ENCODE data around the gene NPAS3. TPM values are rescaled to one million over a fixed set of nuclear protein-coding genes. Genes with fewer than 3 reads are reported as not detected.

The NPAS3 gene
- total RNA-seq, 2 experiments from 2014 or later: not detected

GRCh38 chr14:33851366-33851765 is 912.7 kb downstream of the NPAS3 start:
- CTCF ChIA-PET: no interaction called here
- Mint-ChIP-seq H3K9me3 (ENCODE audit: insufficient read depth) (no peaks in the 10 kb centered on the region), H3K27me3 (ENCODE audit: low read depth) (peaks cover 16% of the 10 kb centered on the region)

GRCh38 chr14:33851931-33852330 is 913.3 kb downstream of the NPAS3 start:
- H3K9me3 Mint-ChIP-seq (ENCODE audit: insufficient read depth): no peaks in the 10 kb centered on the region
- H3K4me1 Mint-ChIP-seq (ENCODE audit: low read depth): no peaks in the 10 kb centered on the region
- H3K27ac Mint-ChIP-seq: no peak overlapping the region
- ChIA-PET CTCF (no interaction called here), POLR2A (no interaction called here)
- no peak overlapping the region for H3K4me3 Mint-ChIP-seq
- H3K27me3 Mint-ChIP-seq (ENCODE audit: low read depth): peaks cover 15% of the 10 kb centered on the region
- DNase-seq (no peak), ATAC-seq (no peak)
- no peaks in the 10 kb centered on the region for H3K36me3 Mint-ChIP-seq (ENCODE audit: low read depth)

More at GRCh38 chr14:33851366-33851765, 912.7 kb downstream of the NPAS3 start:
- POLR2A ChIA-PET: no interaction called here
- Mint-ChIP-seq H3K36me3 (ENCODE audit: low read depth) (no peaks in the 10 kb centered on the region), H3K4me3 (no peak overlapping the region), H3K4me1 (ENCODE audit: low read depth) (no peaks in the 10 kb centered on the region), H3K27ac (no peak overlapping the region)
- DNase-seq: no peak
- no peak for ATAC-seq

Data from activated CD8-positive, alpha-beta T cell treated with anti-CD3 and anti-CD28 coated beads, Interleukin-2, amount 10 ng/mL, durations not matched to agents 7 days and 5 days (primary cell).